ENCODE results near the gene RPGRIP1L.

The RPGRIP1L gene

GRCh38 chr16:53703590-53704444 is at the start of gene RPGRIP1L, which contains the start of gene FTO:
TSS of gene RPGRIP1L (minus strand) at chr16:53703859. CDS start at chr16:53700723, 3,136 bp downstream.
TSS of gene FTO (plus strand) at chr16:53704156.
- DNase-seq = peak; percentile 96

- no peak for DNase-seq
These were observed 49.8 kb upstream of the RPGRIP1L start for GRCh38 chr16:53753431-53753830.

GRCh38 chr16:53752560-53752959 is 48.9 kb upstream of the RPGRIP1L start:
- DNase-seq = no peak

GRCh38 chr16:53745753-53746266 is 42.2 kb upstream of the RPGRIP1L start:
- no peak for DNase-seq

GRCh38 chr16:53745086-53745485 is 41.4 kb upstream of the RPGRIP1L start:
- DNase-seq = no peak

GRCh38 chr16:53744449-53744848 is 40.8 kb upstream of the RPGRIP1L start:
- no peak for DNase-seq

GRCh38 chr16:53743149-53743566 is 39.5 kb upstream of the RPGRIP1L start:
- DNase-seq = peak; percentile 10

GRCh38 chr16:53741546-53741945 is 37.9 kb upstream of the RPGRIP1L start:
- no peak for DNase-seq

- DNase-seq = no peak
These were observed 37.4 kb upstream of the RPGRIP1L start for GRCh38 chr16:53740933-53741531.

- no peak for DNase-seq
These were observed 36.8 kb upstream of the RPGRIP1L start for GRCh38 chr16:53740476-53740875.

- DNase-seq = no peak
These were observed 33.9 kb upstream of the RPGRIP1L start for GRCh38 chr16:53737552-53737951.

GRCh38 chr16:53736297-53736696 is 32.6 kb upstream of the RPGRIP1L start:
- DNase-seq = no peak

GRCh38 chr16:53734908-53735307 is 31.2 kb upstream of the RPGRIP1L start:
- no peak for DNase-seq

- DNase-seq = no peak
These were observed 28.8 kb upstream of the RPGRIP1L start for GRCh38 chr16:53732296-53732929.

- DNase-seq = no peak
These were observed 27.0 kb upstream of the RPGRIP1L start for GRCh38 chr16:53730693-53731092.

- DNase-seq = no peak
These were observed 23.0 kb upstream of the RPGRIP1L start for GRCh38 chr16:53726625-53727024.

GRCh38 chr16:53721017-53721416 is 17.4 kb upstream of the RPGRIP1L start:
- DNase-seq = no peak

GRCh38 chr16:53717577-53717976 is 13.9 kb upstream of the RPGRIP1L start:
- DNase-seq = no peak

GRCh38 chr16:53715023-53715384 is 11.3 kb upstream of the RPGRIP1L start:
- DNase-seq = no peak

- no peak for DNase-seq
These were observed 10.8 kb upstream of the RPGRIP1L start for GRCh38 chr16:53714205-53715022.

GRCh38 chr16:53713403-53714204 is 9.9 kb upstream of the RPGRIP1L start:
- DNase-seq = no peak

- DNase-seq = no peak
These were observed 8.4 kb upstream of the RPGRIP1L start for GRCh38 chr16:53712065-53712464.

Measured in stimulated activated CD4-positive, alpha-beta T cell treated with anti-CD3 and anti-CD28 coated beads, Interleukin-4, amount 100 ng/mL, for 1 hour (primary cell).